ENCODE results near the gene GGTLC2.
"Not testable (repeated sequence)": the region's sequence is repeated elsewhere in the genome, so short reads cannot be mapped to it uniquely, and the experiment has no call there.

Gene GGTLC2

DNA sequence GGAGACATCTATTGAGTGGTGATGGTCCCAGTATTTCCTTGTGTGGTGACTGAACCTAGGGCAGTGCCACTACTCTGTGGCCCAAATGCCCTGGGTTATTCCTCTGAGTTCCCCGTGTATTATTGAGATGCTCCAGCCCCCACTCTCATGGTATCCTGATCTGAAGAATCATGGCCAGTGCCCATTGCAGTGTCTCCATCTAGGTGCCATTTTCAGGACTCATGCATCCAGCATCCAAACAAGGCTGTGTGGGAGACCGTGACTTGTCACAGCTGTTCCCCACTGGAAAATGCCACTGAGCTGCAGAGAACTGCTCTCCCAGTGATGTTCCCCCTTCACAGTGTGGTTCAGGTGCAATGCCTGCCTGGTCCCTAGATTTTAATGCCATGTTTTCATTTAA is 24.7 kb downstream of the GGTLC2 start:
- no peak for DNase-seq (ENCODE audit: low spot score)

- no peak for DNase-seq (ENCODE audit: low spot score)
These were observed 25.8 kb downstream of the GGTLC2 start for GRCh38 chr22:22670076-22670795.

GRCh38 chr22:22671506-22671905 is 27.1 kb downstream of the GGTLC2 start:
- DNase-seq (ENCODE audit: low spot score) = no peak

DNA sequence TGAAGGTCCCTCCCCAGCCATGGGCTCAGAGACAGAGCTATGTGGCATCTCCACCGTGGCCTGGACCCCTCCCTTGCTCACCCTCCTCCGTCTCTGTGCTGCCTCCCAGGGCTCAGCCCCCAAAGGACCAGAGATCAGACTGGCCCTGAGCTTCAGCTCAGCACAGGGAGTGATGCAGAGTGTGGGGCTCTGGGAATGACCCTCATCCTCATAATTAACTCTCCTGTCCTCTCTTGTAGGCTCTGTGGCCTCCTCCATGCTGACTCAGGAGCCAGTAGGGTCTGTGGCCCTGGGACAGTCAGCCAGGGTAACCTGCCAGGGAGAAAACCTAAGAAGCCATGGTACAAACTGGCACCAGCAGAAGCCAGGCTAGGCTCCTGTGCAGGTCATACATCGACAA is 28.7 kb downstream of the GGTLC2 start:
- no peak for DNase-seq (ENCODE audit: low spot score)

DNA sequence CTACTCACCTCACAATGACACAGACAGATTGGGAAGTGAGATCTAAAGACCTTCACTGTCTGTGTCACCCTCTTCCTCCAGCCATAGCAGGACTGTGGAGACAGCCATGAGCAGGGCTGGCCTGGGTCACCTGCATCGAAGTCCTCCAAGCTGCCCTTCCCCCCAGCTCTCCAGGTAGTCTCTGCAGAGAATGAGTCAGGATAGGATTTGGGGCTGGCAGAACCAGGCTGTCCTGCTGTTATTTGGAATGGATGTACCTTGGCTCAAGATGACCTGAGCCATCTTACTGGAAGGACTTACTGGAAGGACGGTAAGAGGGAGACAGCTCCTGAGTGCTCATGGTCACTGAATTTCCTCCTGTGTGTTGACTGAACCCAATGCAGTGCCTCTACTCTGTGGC is 29.2 kb downstream of the GGTLC2 start:
- no peak for DNase-seq (ENCODE audit: low spot score)

DNA sequence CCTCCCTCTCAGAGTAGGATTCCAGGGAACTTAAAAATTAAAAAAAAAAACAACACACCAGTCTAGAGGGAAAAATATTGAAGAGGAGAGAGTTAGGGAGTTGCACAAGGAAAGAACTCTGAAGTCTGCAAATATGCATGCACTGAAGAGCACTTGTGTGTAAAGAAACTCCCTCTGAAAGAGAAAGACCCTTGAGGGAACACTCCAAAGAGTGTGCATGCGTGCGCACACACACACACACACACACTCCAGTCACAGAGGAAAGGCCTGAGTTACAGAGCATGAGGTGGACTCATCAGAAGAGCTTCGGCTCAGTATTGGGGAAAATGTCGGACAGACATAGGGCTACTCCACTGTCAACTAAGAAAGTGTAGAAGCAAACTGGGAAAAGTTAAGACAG is 30.1 kb downstream of the GGTLC2 start:
- no peak for DNase-seq (ENCODE audit: low spot score)

- DNase-seq (ENCODE audit: low spot score) = no peak
These were observed 34.6 kb downstream of the GGTLC2 start for GRCh38 chr22:22678970-22679369.

DNA sequence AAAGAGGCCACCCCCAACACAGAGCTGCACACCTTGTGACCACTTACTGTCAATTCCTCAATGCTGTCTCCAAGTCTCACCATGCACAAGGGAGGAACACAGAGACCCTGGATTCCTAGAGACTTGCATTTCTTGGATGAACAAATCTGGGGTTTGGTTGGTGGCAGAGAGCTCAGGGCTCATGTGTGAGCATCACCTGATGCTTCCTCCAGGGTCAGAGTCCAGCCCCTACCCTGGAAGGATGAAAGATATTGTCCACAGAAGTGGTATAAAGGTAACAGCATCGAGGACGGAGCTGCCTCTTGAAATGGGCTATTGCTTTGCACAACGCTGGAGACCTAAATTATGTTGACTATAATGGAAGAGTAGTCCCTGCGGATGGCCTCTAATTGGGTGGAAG is 36.0 kb downstream of the GGTLC2 start:
- DNase-seq (ENCODE audit: low spot score) = no peak

DNA sequence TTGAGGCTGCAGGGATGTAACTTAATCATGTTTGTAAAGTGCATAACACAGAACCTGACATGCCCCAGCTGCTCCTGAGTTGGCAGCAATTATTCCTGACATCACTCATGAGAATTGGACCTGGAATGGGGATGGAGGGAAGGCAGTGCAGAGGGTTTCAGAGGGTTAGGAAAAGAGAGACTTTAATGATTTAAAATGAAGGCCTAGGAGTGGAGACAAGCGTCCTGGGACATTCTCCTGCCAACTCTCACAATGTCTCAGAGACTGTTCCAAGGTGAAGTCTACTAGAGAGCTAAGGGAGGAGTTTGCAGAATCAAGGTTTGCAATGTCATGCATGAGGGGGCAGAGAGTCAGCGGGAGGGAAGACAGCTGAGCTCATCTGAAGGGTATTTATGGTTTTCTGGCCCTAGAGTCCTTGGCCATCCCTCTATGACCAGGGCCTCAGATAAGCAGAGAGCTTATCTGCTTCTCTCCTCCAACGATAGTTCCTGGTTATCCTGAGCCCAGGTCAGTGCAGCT is 36.9 kb downstream of the GGTLC2 start:
- DNase-seq (ENCODE audit: low spot score) = no peak

GRCh38 chr22:22682196-22682595 is 37.8 kb downstream of the GGTLC2 start:
- no peak for DNase-seq (ENCODE audit: low spot score)

GRCh38 chr22:22682807-22683667 is 38.6 kb downstream of the GGTLC2 start:
- no peak for DNase-seq (ENCODE audit: low spot score)

DNA sequence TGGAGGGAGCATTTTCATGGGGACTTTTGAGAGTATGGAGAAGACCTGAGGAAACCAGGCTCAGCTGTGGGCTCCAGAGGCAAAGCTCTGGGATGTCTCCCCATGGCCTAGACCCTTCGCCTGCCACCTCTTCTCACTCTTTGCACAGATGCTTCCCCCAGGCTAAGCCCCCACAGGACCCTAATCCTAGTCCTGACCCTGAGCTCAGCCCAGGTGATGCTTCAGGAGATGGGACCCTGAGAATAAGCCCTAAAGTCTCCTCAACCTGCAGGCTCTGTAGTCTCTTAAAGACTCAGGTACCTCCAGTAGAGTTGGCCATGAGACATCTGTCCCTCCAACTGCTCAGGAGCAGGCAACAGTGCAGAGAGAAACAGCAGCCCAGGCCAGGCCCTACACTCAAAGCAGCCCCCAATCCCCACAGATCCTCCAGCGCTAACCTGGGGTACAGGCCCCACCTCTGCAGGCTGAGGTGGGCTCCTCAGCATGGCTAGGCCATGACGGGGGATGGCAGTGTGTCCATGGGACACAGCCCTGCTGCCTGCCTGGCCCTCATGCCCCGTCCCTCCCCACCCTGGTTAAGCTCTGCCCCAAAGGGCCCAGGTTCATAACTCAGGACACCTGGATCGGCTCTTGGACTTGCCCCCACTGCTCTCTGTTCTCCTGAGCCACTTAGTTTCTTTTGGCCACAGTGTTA is 39.4 kb downstream of the GGTLC2 start:
- DNase-seq (ENCODE audit: low spot score) = no peak

DNA sequence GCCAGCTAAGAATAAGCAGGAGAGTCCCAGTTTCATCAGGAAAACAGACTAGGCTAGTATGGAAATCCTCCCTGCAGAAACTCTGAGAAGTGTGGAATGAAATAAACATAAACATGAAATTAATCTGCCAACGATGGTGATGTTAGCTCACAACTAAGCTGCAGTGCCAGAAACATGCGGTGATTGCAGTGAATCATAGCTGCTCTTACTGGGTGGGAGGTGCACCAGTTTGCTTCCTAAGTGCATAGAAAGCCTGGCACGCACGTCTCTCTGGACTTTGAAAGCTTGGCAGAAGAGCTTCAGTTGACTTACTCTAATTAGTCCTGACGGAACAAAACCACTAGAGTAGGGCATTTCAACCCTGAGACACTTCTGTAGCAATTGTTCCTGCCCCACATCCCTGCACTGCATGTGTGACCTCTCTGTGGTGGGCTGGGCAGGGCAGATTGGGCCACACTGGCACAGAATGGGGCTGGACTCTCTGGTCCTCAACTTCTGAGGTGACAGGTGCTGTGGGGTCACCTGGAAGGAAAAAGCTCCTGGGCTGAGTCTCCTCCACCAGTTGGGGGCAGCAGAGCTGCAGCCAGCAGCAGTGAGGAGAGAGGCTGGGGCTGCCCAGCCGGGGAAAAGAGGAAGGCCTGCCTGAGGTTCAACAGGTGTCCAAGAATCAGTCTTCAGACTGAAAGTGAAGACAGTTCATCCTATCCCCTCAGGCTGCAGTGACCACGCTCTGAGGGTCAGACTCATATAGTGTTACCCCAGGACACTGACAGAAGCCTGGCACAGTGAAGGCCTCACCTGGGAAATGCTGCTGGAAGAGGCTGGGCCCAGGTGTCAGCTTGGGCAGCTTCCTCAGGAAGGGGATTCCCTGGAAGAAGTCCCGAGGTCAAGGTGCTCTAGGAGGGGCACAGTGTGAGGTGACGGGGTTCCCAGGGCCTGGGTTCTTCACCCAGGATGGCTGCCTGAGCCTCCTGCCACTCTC is 40.5 kb downstream of the GGTLC2 start:
- no peak for DNase-seq (ENCODE audit: low spot score)

GRCh38 chr22:22685586-22685985 is 41.2 kb downstream of the GGTLC2 start:
- no peak for DNase-seq (ENCODE audit: low spot score)

DNA sequence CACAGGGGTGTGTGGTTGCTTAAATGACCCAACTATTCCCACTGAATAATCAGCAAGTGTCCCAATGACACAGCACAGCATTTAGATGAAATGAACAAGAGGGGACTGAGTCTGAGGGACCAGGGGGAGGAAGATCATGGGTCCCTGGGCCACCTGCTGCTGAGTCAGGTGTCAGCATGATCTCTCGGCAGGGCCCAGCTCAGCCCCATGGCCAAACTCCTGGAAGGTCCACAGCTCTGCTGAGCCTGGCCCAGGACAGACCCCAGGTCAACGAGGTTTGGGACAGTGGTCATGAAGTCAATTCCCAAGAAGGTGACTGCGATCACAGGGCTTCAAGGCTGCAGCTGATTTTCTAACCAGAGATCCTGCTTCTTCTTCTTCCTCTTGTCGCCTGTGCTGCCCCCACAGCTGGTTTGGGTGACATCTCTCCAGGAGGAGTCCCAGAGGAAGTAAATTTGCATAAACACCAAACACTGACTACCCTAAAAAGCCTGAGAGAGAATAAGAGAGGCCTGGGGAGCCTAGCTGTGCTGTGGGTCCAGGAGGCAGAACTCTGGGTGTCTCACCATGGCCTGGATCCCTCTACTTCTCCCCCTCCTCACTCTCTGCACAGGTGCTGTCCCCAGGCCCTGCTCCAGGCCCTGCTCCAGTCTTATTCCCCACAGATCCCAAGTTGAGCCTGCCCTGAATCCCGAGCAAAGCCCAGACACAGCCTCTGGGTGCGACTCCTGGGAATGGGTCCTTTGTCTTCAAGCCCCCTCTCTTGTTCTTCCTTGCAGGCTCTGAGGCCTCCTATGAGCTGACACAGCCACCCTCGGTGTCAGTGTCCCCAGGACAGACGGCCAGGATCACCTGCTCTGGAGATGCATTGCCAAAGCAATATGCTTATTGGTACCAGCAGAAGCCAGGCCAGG is 42.0 kb downstream of the GGTLC2 start:
- DNase-seq (ENCODE audit: low spot score) = not testable (repeated sequence)

- no peak for DNase-seq (ENCODE audit: low spot score)
These were observed 43.5 kb downstream of the GGTLC2 start for GRCh38 chr22:22687638-22688500.

GRCh38 chr22:22689621-22690345 is 45.4 kb downstream of the GGTLC2 start:
- no peak for DNase-seq (ENCODE audit: low spot score)

DNA sequence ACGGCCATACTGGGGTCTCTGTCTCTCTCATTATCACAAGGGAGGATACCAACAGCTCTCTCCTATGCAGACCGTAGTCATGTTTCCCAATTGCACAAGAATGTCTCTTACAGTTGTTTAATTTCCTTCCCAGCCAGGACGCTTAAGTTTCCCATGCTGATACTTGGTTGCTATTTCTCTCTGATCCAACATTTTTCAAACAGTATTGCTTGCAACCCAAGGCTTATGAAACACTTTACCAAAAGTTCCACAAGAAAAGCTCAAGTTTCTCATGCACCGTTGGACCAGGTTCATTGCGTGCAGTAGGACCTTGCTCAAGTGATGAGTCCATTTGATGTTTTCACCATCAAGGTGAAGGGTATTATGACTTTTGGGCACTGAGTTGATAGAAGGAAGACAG is 46.6 kb downstream of the GGTLC2 start:
- DNase-seq (ENCODE audit: low spot score) = no peak

Data from hematopoietic multipotent progenitor cell treated with erythropoietin and hydrocortisone succinate and interleukin-3 and kit ligand, for 17 days (in vitro differentiated cells).